Keratinocyte (primary cell): Measurements from ENCODE around the gene KTN1. TPM values are rescaled to one million over a fixed set of nuclear protein-coding genes. Genes with fewer than 3 reads are reported as not detected.

ENCODE experiments used
- DNase-seq: peaks from one replicate; pipeline ENCODE4 v3.0.0-alpha.2; 2011; ENCODE audit warnings: low read depth, missing footprints, low spot score
- FAIRE-seq: peaks from 2 replicates; lab custom pipeline; 2011; peaks lifted over from hg19 to GRCh38; lab: Jason Lieb, UNC
- H2AFZ ChIP-seq: 2 replicates; pipeline ENCODE4 v1.6.0; 2012; ENCODE audit warnings: low read length, control low read depth, inconsistent platforms; ENCODE audit not compliant: control insufficient read depth
- H3K27ac ChIP-seq: 2 replicates; pipeline ENCODE4 v1.5.1; 2011; ENCODE audit warnings: low read length; ENCODE audit not compliant: control insufficient read depth, insufficient read depth
- H3K27me3 ChIP-seq: 3 replicates; pipeline ENCODE4 v1.6.0; 2011; ENCODE audit warnings: low read length; ENCODE audit not compliant: control insufficient read depth, insufficient read depth; ENCODE audit errors: extremely low read depth
- H3K36me3 ChIP-seq, 2 experiments: 2 replicates in 1 of 2; 3 replicates in 1 of 2; pipeline ENCODE4 v1.5.1; 2011; ENCODE audit warnings: low read length in 2 of 2, mild to moderate bottlenecking in 1 of 2; ENCODE audit not compliant: control insufficient read depth in 2 of 2, insufficient read depth in 2 of 2; ENCODE audit errors: extremely low read depth in 1 of 2
- H3K4me1 ChIP-seq: 3 replicates; pipeline ENCODE4 v1.5.1; 2011; ENCODE audit warnings: low read length; ENCODE audit not compliant: control insufficient read depth, insufficient read depth; ENCODE audit errors: extremely low read depth
- H3K4me2 ChIP-seq: 3 replicates; pipeline ENCODE4 v1.6.0; 2011; ENCODE audit warnings: low read depth, low read length; ENCODE audit not compliant: control insufficient read depth, insufficient read depth; ENCODE audit errors: extremely low read depth
- H3K4me3 ChIP-seq, 3 experiments: fragments of 200-600 bp in 1 of 3; sonication (generic) in 1 of 3; 2 replicates in 2 of 3; 3 replicates in 1 of 3; pipeline ENCODE4 v1.5.1; 2011 to 2016; ENCODE audit warnings: low read length in 3 of 3, mild to moderate bottlenecking in 3 of 3, control low read depth in 2 of 3, inconsistent platforms in 1 of 3, low read depth in 1 of 3, mixed read lengths in 1 of 3, mixed run types in 1 of 3, moderate library complexity in 1 of 3; ENCODE audit not compliant: control insufficient read depth in 2 of 3, insufficient read depth in 2 of 3; ENCODE audit errors: extremely low read depth in 1 of 3
- H3K79me2 ChIP-seq: 2 replicates; pipeline ENCODE4 v1.6.0; 2012; ENCODE audit warnings: low read length; ENCODE audit not compliant: control insufficient read depth, insufficient read depth
- H3K9ac ChIP-seq: 3 replicates; pipeline ENCODE4 v1.6.0; 2011; ENCODE audit warnings: low read length; ENCODE audit not compliant: control insufficient read depth, insufficient read depth; ENCODE audit errors: extremely low read depth
- H3K9me1 ChIP-seq: 3 replicates; pipeline ENCODE4 v1.6.0; 2011; ENCODE audit warnings: low read length; ENCODE audit not compliant: control insufficient read depth, insufficient read depth; ENCODE audit errors: extremely low read depth
- H3K9me3 ChIP-seq: 2 replicates; pipeline ENCODE4 v1.5.1; 2012; ENCODE audit warnings: low read depth, low read length; ENCODE audit not compliant: control insufficient read depth
- H4K20me1 ChIP-seq: 3 replicates; pipeline ENCODE4 v1.6.0; 2011; ENCODE audit warnings: low read length; ENCODE audit not compliant: control insufficient read depth, insufficient read depth; ENCODE audit errors: extremely low read depth
- EZH2 ChIP-seq: IDR thresholded peaks from one replicate; pipeline ENCODE4 v1.6.1; 2012; ENCODE audit warnings: inconsistent platforms, mild to moderate bottlenecking, low read length, moderate library complexity
- dilution Hi-C: fragments of 300-500 bp; cut with MboI; formaldehyde crosslinking; loops from one replicate; pipeline ENCODE4 v1.7.0; 2020; ENCODE audit warnings: low sequenced_read_pairs; ENCODE audit not compliant: extremely low pct_ligation_motif_present
- polyA plus RNA-seq, 5 experiments: library from polyadenylated mRNA; depleted of rRNA in 3 of 5; stranded (reverse) in 3 of 5; stranded (forward) in 1 of 5; unstranded in 1 of 5; fragments of >200 nt; gene quantifications; 1 replicate in 1 of 5; 2 replicates in 3 of 5; 3 replicates in 1 of 5; pipeline versions ENCODE4 v1.2.1 to v1.2.3, GENCODE V29; 2011 to 2012; ENCODE audit warnings: missing spikeins in 2 of 5, low read depth in 1 of 5, low replicate concordance in 1 of 5
- TF ChIP-seq, protein P1 (sequence below), 3 experiments: IDR thresholded peaks in 1 of 3; conservative IDR thresholded peaks in 1 of 3; optimal IDR thresholded peaks in 1 of 3; 2 replicates in 2 of 3; 3 replicates in 1 of 3; pipeline versions ENCODE3 to v1.5.1; 2011; ENCODE audit warnings: low read length in 3 of 3, mild to moderate bottlenecking in 3 of 3, moderate library complexity in 2 of 3, control low read depth in 1 of 3, inconsistent platforms in 1 of 3; ENCODE audit not compliant: insufficient read depth in 2 of 3; ENCODE audit errors: extremely low read depth in 1 of 3

The KTN1 gene
- polyA plus RNA-seq, 1 donor (not counting 4 experiments of a cell fraction or from before 2014, with no cell fraction given): 121 TPM

DNA sequence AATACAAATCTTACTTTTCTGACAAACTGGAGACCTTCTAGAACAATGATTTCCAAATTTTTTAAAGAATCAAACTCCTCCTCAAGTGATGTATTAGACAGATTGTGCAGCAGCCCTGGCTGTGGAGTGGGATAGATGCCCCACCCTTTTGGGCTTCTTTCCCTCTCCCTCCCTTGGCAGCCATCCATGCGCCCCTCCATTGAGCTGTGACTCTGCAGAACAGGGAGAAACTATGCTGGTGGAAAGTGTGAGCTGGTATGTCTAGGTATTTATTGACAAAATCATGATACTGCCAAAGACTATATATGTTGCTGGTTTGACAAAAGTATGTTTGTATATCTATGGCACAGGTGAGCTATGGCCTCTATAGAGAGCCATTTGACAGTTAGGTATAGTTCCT is 138.5 kb downstream of the KTN1 start:
- H3K27ac ChIP-seq: no peak overlapping the region
- H3K4me3 ChIP-seq: no peak overlapping the region
- TF ChIP-seq, protein P1, sequence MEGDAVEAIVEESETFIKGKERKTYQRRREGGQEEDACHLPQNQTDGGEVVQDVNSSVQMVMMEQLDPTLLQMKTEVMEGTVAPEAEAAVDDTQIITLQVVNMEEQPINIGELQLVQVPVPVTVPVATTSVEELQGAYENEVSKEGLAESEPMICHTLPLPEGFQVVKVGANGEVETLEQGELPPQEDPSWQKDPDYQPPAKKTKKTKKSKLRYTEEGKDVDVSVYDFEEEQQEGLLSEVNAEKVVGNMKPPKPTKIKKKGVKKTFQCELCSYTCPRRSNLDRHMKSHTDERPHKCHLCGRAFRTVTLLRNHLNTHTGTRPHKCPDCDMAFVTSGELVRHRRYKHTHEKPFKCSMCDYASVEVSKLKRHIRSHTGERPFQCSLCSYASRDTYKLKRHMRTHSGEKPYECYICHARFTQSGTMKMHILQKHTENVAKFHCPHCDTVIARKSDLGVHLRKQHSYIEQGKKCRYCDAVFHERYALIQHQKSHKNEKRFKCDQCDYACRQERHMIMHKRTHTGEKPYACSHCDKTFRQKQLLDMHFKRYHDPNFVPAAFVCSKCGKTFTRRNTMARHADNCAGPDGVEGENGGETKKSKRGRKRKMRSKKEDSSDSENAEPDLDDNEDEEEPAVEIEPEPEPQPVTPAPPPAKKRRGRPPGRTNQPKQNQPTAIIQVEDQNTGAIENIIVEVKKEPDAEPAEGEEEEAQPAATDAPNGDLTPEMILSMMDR (optimal IDR thresholded peaks at IDR 0.05 in 1 of 3, IDR thresholded peaks at IDR 0.05 in 1 of 3, conservative IDR thresholded peaks at IDR 0.05 in 1 of 3; ENCODE audit: extremely low read depth in 1 of 3, insufficient read depth in 2 of 3, low read length in 3 of 3): no peak
- TF ChIP-seq EZH2: no peak
- H3K36me3 ChIP-seq: no peaks in the 10 kb centered on the region
- no peak overlapping the region for H3K4me2 ChIP-seq
- H3K27me3 ChIP-seq: peaks cover 33% of the 10 kb centered on the region
- H4K20me1 ChIP-seq: no peaks in the 10 kb centered on the region
- H3K9me3 ChIP-seq: no peaks in the 10 kb centered on the region
- H3K79me2 ChIP-seq: no peaks in the 10 kb centered on the region
- H2AFZ ChIP-seq: no peak overlapping the region
- peaks cover 9% of the 10 kb centered on the region for H3K4me1 ChIP-seq
- DNase-seq: no peak
- H3K9me1 ChIP-seq: no peaks in the 10 kb centered on the region
- H3K9ac ChIP-seq: no peak overlapping the region
- dilution Hi-C loops: no loop called here
- no peak for FAIRE-seq

DNA sequence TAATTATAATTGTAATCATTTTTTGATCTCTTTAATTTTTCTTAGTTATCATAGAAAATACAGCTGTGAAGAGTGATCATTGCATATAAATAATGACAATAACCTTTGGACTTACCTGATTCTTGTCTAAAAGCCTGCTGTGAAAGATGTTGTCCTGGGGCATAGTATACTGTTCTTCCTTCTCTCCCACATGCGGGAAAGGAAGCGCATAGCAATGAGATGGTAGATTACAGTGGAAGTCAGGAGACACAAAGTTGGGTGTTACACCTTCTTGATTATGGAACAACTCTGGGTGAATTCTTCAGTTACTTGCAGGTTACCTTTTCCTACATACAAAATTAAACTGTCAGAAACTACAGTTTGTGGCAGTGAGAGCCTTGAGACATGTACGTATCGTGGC is 140.8 kb downstream of the KTN1 start:
- no peak overlapping the region for H3K4me2 ChIP-seq
- H3K36me3 ChIP-seq: no peaks in the 10 kb centered on the region
- FAIRE-seq (no peak), DNase-seq (no peak)
- H3K9me1 ChIP-seq: no peaks in the 10 kb centered on the region
- no peak overlapping the region for H3K4me3 ChIP-seq
- H3K27ac ChIP-seq: no peak overlapping the region
- H2AFZ ChIP-seq: no peak overlapping the region
- H3K9ac ChIP-seq: no peak overlapping the region
- H3K27me3 ChIP-seq: peaks cover 39% of the 10 kb centered on the region
- TF ChIP-seq, protein P1 (optimal IDR thresholded peaks at IDR 0.05 in 1 of 3, IDR thresholded peaks at IDR 0.05 in 1 of 3, conservative IDR thresholded peaks at IDR 0.05 in 1 of 3; ENCODE audit: extremely low read depth in 1 of 3, insufficient read depth in 2 of 3, low read length in 3 of 3): no peak
- no peak for TF ChIP-seq EZH2
- peaks cover 9% of the 10 kb centered on the region for H3K4me1 ChIP-seq
- dilution Hi-C loops: no loop called here
- H4K20me1 ChIP-seq: no peaks in the 10 kb centered on the region
- no peaks in the 10 kb centered on the region for H3K9me3 ChIP-seq
- no peaks in the 10 kb centered on the region for H3K79me2 ChIP-seq
